ENCODE results near the gene PCDHB8. TPM values are rescaled to one million over a fixed set of nuclear protein-coding genes. Genes with fewer than 3 reads are reported as not detected.

PCDHB8 gene
- under 0.01 and 0.15 TPM in 2 replicates for total RNA-seq

DNA sequence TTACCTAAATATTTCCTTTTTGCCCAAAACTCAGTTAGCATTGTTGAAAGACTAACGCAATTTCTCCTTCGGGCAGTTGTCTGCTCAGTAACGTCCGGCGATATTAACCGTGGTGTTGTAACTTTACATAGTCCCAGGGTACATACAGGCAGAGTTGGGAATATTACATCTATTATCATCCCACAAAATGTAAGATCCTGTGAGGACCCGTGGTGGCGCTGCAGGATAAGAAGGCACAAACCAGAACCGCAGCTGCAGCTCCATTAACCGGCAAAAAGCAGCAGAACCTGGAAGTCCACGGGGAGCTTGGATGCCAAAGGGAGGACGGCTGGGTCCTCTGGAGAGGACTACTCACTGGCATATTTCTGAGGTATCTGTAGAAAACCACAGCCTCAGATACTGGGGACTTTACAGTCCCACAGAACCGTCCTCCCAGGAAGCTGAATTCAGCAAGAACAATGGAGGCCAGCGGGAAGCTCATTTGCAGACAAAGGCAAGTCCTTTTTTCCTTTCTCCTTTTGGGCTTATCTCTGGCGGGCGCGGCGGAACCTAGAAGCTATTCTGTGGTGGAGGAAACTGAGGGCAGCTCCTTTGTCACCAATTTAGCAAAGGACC lies at the start of gene PCDHB8:
Gene PCDHB8 (plus strand): TSS at position 214 of the 615 bp plus-strand sequence. CDS start 245 bp downstream, at position 459.

DNA sequence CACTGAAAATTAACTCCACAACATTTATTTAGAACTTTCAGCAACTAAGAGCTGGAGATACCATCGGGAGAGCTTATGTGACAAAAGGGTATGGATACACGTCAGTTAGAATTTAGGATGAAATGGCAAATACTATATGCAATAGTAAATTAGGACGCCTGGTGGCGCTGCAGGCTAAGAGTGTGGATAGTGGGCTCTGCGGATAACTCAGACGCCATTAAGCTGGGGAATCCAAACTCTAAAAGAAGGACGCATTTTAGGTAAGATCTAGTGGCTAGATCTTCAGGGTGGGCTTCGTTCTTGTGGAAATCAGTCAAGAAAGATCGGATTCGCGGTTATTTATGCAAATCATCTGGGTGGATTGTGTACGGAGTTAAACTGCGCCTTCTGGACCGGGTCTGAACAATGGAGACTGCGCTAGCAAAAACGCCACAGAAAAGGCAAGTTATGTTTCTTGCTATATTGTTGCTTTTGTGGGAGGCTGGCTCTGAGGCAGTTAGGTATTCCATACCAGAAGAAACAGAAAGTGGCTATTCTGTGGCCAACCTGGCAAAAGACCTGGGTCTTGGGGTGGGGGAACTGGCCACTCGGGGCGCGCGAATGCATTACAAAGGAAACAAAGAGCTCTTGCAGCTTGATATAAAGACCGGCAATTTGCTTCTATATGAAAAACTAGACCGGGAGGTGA lies 42.4 kb upstream of the PCDHB8 start, which contains the start of gene PCDHB5:
Gene PCDHB5 (plus strand): TSS at position 177 of the 688 bp plus-strand sequence. CDS start 229 bp downstream, at position 406.

GRCh38 chr5:141149812-141150211 lies 27.8 kb upstream of the PCDHB8 start, which contains the start of gene PCDHB6:
PCDHB6 (plus strand) TSS chr5:141150057; CDS start chr5:141150258, 201 bp downstream.

DNA sequence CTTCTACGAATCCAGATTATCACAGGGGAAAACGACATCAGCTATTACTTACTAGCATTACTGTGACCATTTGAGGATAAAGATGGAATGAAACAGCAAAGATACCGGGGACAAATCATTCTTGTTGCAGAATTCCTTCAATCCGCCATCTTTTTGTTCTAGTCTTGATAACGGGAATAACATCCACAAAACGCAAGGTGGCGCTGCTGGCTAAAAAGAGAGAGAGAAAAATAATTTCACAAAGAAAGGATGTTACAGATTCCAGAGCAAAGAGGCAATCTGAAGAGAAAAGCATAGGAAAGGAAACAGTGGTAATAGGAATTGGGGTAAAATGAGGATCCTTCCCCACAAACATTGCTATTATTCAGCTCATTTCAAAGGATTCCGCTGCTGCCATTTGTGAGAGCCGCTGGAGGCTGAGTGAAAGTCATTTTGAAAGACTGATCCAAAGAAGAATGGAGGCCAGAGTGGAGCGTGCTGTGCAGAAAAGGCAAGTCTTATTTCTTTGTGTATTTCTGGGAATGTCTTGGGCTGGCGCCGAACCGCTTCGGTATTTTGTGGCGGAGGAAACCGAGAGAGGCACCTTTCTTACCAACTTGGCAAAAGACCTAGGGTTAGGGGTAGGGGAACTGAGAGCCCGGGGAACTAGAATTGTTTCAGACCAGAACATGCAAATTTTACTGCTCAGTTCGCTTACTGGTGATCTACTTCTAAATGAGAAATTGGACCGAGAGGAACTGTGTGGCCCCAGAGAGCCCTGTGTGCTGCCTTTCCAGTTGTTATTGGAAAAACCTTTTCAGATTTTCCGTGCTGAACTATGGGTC lies 5.0 kb upstream of the PCDHB8 start, which contains the start of gene PCDHB7:
Gene PCDHB7 (plus strand): TSS at position 264 of the 824 bp plus-strand sequence. CDS start 192 bp downstream, at position 456.

DNA sequence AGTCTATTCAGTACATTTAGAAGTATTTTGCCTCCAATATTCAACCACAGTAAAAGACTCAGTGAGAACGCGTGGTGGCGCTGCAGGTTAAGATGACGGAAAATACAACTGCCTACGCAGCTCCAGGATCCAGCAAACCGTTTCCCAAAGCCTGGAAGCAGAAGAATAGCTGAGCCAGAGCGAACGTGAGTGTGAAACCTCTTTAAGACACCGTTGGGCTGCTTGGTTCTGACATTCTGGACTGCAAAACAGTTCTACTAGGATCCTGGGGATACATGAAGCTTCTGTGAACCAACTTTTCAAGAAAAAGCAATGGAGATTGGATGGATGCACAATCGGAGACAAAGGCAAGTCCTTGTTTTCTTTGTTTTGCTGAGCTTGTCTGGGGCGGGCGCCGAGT lies 4.7 kb downstream of the PCDHB8 start, which contains the start of gene PCDHB16:
Gene PCDHB16 (plus strand): TSS at position 140 of the 400 bp plus-strand sequence. CDS start 173 bp downstream, at position 313.

GRCh38 chr5:141186897-141187512 lies 9.4 kb downstream of the PCDHB8 start, which contains the start of gene PCDHB9:
PCDHB9 (plus strand) TSS chr5:141187161; CDS start chr5:141187319, 158 bp downstream.

GRCh38 chr5:141192110-141192725 lies 14.6 kb downstream of the PCDHB8 start, which contains the start of gene PCDHB10:
PCDHB10 (plus strand) TSS chr5:141192353; CDS start chr5:141192553, 200 bp downstream.

GRCh38 chr5:141199359-141200235 lies 22.0 kb downstream of the PCDHB8 start, which contains the start of gene PCDHB11:
PCDHB11 (plus strand) TSS chr5:141199627; CDS start chr5:141199775, 148 bp downstream.

DNA sequence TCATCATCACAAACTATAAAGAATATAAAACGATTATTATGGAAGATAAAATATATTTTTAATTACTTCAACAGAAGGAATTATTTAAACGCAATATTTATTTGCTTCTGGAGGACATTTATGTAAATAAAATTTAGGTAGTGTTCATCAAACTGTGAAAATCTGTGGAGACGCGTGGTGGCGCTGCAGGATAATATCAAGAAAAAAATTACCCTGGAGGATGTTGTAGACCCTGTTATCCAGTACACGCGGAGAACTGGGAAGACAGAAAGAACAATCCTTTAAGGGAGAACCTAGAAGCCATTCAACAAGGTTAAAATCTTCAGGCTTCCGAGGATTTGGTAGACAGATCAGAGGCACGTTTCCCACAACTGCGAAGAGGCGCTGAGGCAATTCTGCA lies 30.9 kb downstream of the PCDHB8 start, which contains the start of gene PCDHB12:
Gene PCDHB12 (plus strand): TSS at position 242 of the 400 bp plus-strand sequence. CDS start 189 bp downstream, outside the sequence.

DNA sequence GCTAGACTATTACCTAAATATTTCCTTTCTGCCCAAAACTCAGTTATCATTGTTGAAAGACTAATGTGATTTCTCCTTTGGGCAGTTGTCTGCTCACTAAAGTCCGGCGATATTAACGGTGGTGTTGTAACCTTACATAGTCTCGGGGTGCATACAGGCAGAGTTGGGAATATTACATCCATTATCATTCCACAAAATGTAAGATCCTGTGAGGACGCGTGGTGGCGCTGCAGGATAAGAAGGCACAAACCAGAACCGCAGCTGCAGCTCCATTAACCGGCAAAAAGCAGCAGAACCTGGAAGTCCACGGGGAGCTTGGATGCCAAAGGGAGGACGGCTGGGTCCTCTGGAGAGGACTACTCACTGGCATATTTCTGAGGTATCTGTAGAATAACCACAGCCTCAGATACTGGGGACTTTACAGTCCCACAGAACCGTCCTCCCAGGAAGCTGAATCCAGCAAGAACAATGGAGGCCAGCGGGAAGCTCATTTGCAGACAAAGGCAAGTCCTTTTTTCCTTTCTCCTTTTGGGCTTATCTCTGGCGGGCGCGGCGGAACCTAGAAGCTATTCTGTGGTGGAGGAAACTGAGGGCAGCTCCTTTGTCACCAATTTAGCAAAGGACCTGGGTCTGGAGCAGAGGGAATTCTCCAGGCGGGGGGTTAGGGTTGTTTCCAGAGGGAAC lies 36.2 kb downstream of the PCDHB8 start, which contains the start of gene PCDHB13:
Gene PCDHB13 (plus strand): TSS at position 264 of the 684 bp plus-strand sequence. CDS start 205 bp downstream, at position 469.

GRCh38 chr5:141223112-141223783 lies 45.7 kb downstream of the PCDHB8 start, which contains the start of gene PCDHB14:
PCDHB14 (plus strand) TSS chr5:141223343; CDS start chr5:141223506, 163 bp downstream.

Other genes with a start within 250 kb of the PCDHB8 start
- gene PCDHAC2, start 211.3 kb upstream of the PCDHB8 start, total RNA-seq = under 0.01 and 0.30 TPM in 2 replicates
- not detected in 2 replicates for gene PCDHB1, start 126.4 kb upstream of the PCDHB8 start, total RNA-seq
- gene PCDHB2, start 83.2 kb upstream of the PCDHB8 start, total RNA-seq = under 0.01 and 0.32 TPM in 2 replicates
- under 0.01 TPM in 1 of 2 replicates, not detected in the other for gene PCDHB3, start 77.3 kb upstream of the PCDHB8 start, total RNA-seq
- under 0.01 and 0.15 TPM in 2 replicates for gene PCDHB4, start 56.0 kb upstream of the PCDHB8 start, total RNA-seq
- gene PCDHB5, start 42.6 kb upstream of the PCDHB8 start, total RNA-seq = under 0.01 and 0.46 TPM in 2 replicates
- not detected in 2 replicates for gene PCDHB6, start 27.7 kb upstream of the PCDHB8 start, total RNA-seq
- under 0.01 TPM in 1 of 2 replicates, not detected in the other for gene PCDHB7, start 5.1 kb upstream of the PCDHB8 start, total RNA-seq
- gene PCDHB16, start 4.6 kb downstream of the PCDHB8 start, total RNA-seq = under 0.01 TPM in 2 replicates
- 0.15 TPM in 1 of 2 replicates, not detected in the other for gene PCDHB9, start 9.4 kb downstream of the PCDHB8 start, total RNA-seq
- gene PCDHB10, start 14.6 kb downstream of the PCDHB8 start, total RNA-seq = 0.30 and 0.32 TPM in 2 replicates
- gene PCDHB11, start 21.8 kb downstream of the PCDHB8 start, total RNA-seq = under 0.01 and 0.15 TPM in 2 replicates
- gene PCDHB12, start 30.9 kb downstream of the PCDHB8 start, total RNA-seq = under 0.01 TPM in 1 of 2 replicates, not detected in the other
- gene PCDHB13, start 36.1 kb downstream of the PCDHB8 start, total RNA-seq = 0.15 and 0.65 TPM in 2 replicates
- gene PCDHB14, start 45.6 kb downstream of the PCDHB8 start, total RNA-seq = 0.61 and 0.65 TPM in 2 replicates
- gene PCDHB15, start 67.6 kb downstream of the PCDHB8 start, total RNA-seq = 0.32 and 0.46 TPM in 2 replicates
- 0.15 TPM in 1 of 2 replicates, not detected in the other for gene SLC25A2, start 126.3 kb downstream of the PCDHB8 start, total RNA-seq
- 76.7 and 85.6 TPM in 2 replicates for gene TAF7, start 143.0 kb downstream of the PCDHB8 start, total RNA-seq
- gene PCDHGA1, start 152.7 kb downstream of the PCDHB8 start, total RNA-seq = under 0.01 and 0.32 TPM in 2 replicates
- 0.46 and 0.65 TPM in 2 replicates for gene PCDHGA2, start 161.0 kb downstream of the PCDHB8 start, total RNA-seq
- gene PCDHGA3, start 166.0 kb downstream of the PCDHB8 start, total RNA-seq = 0.15 and 0.32 TPM in 2 replicates
- gene PCDHGB1, start 172.3 kb downstream of the PCDHB8 start, total RNA-seq = under 0.01 and 0.65 TPM in 2 replicates
- 1.7 and 1.9 TPM in 2 replicates for gene PCDHGA4, start 177.2 kb downstream of the PCDHB8 start, total RNA-seq
- gene PCDHGB2, start 182.2 kb downstream of the PCDHB8 start, total RNA-seq = 0.46 and 0.65 TPM in 2 replicates
- gene PCDHGA5, start 186.4 kb downstream of the PCDHB8 start, total RNA-seq = 0.30 and 0.32 TPM in 2 replicates
- gene PCDHGB3, start 192.5 kb downstream of the PCDHB8 start, total RNA-seq = 0.46 and 1.3 TPM in 2 replicates
- gene PCDHGA6, start 196.1 kb downstream of the PCDHB8 start, total RNA-seq = 0.76 and 0.97 TPM in 2 replicates
- gene PCDHGA7, start 205.0 kb downstream of the PCDHB8 start, total RNA-seq = 0.65 and 0.91 TPM in 2 replicates
- gene PCDHGB4, start 209.9 kb downstream of the PCDHB8 start, total RNA-seq = 4.9 and 10.1 TPM in 2 replicates
- 0.46 and 0.97 TPM in 2 replicates for gene PCDHGA8, start 214.8 kb downstream of the PCDHB8 start, total RNA-seq
- gene PCDHGB5, start 220.2 kb downstream of the PCDHB8 start, total RNA-seq = 6.1 and 9.1 TPM in 2 replicates
- gene PCDHGA9, start 225.0 kb downstream of the PCDHB8 start, total RNA-seq = 0.76 and 0.97 TPM in 2 replicates
- 0.97 and 1.1 TPM in 2 replicates for gene PCDHGB6, start 230.2 kb downstream of the PCDHB8 start, total RNA-seq
- 2.3 TPM in 2 replicates for gene PCDHGA10, start 235.2 kb downstream of the PCDHB8 start, total RNA-seq
- gene PCDHGB7, start 239.9 kb downstream of the PCDHB8 start, total RNA-seq = 2.9 and 3.3 TPM in 2 replicates
- gene PCDHGA11, start 243.3 kb downstream of the PCDHB8 start, total RNA-seq = 5.3 and 5.8 TPM in 2 replicates